NCI-H1436 (cell line): ENCODE data around the gene DLG2.
A peak's percentile ranks its signal among the peaks of the same experiment; 100 is the strongest.

Experiments
- DNase-seq: peaks from one replicate; lab custom pipeline; 2025; lab: John Stamatoyannopoulos, UW

DLG2 gene

DNA sequence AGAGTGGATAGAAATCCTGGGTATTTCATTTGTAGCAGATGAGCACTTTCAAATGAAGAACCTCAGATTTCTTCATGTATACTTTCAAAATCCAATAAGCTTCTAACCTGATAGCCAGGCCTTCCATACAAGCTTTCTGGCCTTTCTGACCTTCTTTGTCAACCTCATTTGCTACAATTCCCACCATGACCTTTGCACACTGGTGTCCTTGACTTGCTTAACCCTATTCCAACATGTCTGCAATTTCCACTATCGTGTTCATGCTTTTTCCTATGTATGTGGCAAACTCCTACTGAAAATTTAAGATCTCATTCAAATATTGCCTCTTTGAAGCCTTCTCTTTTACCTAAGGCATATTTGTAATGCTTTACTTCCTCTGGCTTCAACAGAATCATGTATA is 2098.9 kb downstream of the DLG2 start:
- no peak for DNase-seq

DNA sequence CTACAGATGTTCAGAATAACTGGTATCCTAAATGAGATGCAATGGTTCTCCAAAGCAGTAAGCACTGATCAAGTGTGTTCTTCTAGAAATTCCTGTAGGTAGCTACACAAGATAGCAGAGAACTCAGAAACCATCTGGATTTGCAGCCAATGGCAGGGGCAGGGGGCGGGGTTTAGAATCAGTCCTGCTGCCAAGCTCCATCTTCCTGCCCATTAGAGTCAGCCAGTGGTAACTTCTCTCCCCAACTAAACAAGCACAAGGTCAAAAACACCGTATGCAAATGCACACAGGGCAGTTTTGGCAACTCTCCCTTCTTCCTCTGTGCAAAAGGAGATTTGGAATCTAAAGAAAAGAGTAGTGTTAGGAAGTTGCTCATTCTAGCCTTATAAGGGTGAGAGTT is 2103.5 kb downstream of the DLG2 start:
- no peak for DNase-seq

DNA sequence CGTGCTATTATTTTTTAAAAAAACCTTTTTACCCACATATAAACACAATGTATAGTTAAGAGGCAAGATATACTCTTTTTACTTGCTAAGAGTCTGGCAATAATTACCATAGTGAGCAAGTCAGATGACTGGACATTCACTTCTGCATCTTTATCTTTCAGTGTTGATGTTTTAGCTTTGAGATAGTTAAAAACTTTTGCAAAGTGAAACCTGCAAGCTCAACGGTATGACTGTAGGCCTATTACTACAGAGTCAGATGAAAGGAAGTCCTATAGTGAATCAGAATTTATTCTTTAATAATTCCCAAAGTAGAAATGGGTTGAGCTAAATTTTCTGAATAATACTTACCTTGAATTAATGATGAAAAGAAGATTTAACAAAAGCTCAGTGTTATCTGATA is 2104.2 kb downstream of the DLG2 start:
- DNase-seq, result no peak

DNA sequence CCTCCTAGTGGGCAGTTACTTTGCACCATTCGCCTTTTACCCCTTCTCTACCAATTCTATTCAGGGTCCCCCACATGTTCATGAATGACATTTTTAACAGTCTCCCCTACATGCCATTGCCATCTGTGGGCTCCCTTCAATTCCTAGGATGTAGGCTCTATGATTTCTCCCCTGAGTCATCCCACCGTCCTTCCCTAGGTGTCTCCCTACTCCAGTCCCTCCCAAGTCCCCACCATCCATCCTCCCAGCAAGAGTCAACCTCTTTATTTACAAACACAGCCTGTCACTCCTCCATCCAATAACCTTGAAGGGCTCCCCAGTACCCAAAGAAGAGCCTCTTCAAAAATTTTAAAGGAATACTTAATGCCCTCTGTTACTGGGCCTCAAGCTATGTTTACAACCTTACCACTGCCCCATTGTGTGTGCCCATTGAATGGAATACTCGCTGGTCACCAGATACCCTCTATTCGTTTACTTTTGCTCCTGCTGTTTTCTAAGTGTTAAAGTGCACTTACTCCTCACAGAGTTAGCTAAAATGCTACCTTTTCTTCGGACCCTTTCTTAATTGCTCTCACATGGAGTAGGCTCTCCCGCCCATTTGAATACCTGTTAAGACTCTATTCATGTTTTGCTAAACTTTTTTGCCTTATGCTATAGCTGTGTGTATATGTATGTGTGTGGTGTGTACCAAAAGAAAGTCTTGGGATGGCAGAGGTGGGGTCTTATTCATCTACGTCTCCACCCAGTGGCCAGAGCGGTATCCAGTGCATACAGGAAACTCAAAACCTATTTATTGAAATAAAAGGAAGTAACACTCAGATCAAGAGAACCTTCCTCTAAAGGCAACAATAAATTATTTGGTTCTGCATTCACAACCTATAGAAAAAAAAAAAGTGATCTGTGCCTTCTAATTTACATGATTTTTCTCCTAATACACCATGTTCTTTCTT is 2105.2 kb downstream of the DLG2 start:
- DNase-seq, result no peak

DNA sequence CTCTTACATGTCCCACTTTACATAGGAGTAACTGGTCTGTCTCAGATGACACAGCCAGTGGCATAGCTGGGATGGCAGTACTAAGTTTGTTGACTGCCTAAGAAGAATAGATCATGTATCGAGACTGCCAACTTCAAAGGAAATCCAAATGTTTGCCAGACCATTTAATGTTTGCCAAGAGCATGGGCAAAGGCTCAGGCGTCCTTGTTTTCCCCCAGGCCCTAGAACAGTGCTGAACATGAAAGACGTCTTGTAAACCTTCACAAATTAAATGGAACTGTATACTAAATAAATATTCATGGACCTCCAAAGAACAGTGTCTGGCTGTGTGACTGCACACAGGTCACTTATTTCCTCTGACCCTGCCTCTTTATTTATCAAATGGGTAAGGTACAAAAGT is 2106.3 kb downstream of the DLG2 start:
- no peak for DNase-seq

DNA sequence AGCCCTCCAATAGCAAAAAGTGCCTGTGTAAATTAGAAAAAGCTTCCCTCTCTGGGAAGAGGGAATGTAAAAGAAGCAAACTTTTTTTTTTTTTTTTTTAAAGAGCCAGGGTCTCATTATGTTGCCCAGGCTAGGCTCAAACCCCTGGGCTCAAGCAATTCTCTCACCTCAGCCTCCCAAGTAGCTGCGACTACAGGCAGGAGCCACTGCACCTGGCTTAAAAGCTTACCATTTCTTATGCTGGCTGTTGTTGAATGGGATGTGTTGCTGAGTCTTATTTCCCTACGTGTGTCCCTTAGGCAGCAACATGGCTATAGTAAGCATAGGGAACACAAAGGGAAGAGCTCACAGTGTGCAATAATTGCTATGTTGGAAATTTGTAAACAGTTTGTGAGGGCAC is 2115.5 kb downstream of the DLG2 start:
- DNase-seq, result no peak

DNA sequence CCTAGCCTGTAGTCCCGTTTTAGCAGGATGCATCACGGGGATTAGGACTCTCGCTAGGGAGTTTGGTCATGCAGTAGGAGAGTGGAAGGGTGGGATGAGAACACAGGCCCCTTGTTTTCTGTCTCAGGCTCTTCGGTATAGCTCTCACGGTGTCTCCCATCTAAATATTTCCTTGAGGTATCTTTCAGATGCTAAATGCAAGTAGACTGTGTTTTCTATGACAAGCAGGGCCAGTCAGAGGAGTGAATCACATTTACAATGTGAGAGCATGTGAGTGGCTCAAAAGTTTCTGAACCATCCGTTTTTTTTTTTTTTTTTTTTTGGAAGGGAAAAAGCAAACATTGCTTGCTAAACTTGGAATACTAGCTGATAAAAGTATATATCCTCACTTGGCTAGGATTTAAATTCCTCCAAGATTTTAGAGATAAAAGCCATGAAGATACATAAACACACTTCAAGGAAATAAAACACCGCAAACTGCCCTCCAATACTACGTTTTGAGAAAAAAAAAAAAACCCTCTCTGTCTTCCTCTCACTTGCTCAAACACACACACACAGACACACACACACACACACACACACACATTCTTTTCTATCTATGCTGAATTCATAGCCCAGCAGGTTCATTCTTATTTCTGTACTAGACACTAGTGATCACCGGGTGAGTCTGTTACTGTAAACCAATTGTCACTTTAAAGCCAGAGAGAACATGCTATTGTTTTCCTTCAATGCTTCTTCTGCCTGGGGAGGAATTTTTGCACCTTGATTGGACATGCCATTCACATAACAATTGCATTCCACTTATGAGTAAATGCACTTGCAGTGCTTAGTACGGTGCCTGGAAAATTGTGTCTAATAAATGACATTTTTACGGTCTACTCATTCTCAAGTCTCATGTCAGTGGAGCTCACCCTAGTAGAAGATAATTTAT is 2116.3 kb downstream of the DLG2 start:
- no peak for DNase-seq

DNA sequence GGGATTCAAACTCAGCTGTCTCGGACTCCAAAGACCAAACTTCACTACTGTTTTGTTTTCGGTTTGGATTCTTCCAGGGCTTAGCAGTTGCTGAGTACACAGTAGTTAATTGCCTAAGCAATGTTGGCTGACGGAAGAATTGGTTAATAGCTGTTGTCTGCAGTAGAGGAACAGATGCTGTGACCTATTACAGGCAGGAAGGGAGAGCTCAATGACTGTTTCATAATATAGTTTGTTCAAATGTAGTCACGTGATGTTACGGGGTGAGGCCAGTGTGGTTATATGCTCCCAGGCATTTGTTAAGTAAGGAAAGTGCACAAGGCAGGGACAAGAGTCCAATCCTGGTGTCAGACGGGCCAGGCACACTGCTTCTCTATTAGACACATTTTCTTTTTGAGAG is 2118.3 kb downstream of the DLG2 start:
- DNase-seq, result peak; percentile 63

DNA sequence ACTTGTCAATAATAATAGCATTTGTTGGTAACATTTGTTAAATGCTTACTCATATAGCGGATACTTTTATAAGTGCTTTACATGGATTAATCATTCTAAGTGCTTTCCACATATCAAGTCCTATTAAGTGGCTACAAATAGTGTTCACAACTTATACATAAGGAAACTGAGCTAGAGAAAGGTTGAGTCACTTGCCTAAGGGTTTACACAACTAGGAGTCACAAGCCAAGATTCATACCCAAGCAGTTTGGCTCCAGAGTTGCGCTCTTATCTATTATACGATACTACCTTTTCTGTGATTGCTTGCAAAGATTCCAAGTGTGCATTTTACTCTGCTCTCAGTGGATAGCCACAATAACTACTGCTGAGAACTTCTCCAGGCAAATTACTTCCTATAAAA is 2125.1 kb downstream of the DLG2 start:
- no peak for DNase-seq

DNA sequence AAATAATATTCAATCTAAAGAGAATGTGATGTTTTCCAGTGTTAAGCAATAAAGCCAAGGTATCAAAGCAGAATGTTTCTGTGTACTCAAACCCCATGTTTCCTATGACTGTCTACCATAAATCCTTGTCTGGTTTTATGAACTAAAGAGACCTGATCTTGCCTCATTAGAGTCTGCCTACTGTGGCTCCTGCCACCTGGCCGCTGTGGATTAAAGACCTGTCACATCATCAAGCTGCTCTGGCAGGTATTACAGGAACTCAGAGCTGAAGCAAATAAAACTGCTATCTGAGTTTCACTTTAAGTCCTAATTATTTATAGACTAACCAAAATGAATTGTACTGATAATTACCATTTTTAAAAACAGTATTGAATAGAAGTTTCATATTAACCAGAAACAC is 2133.2 kb downstream of the DLG2 start:
- DNase-seq, result no peak

DNA sequence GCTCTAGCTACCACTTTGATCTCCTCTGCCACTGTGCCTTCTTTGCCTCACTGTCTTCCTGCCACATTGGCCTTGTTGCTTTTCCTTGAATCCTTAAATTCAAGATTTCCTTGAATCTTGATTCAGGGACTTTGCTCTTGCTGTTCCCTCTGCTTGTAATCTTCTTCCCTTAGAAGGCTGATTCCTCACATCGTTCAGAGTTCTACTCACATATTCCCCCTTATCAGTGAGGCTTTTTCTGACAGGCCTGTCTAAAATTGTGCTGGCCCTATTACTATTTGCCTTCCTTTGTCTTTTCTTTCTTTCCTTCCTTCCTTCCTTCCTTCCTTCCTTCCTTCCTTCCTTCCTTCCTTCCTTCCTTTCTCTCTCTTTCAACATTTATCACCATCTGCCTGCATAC is 2134.1 kb downstream of the DLG2 start:
- no peak for DNase-seq

DNA sequence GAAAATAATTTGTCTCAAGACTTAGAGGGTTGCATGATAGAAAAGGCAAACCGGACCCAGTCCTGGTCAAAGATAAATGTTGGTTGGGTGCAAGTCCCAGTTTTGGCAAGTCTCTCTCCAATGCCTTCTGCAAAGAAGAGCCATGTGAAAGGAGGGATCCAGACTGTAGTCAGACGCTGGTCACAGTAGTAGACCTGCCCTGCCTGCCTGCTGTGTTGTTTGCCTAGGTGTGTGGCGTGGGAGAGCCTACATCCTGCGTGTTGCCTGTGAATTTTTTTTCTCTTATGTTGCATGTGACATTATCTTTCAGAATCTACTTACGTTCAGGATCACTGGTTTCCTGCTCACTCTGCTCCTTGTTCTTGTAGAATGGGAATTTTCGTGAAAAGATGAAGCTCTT is 2143.3 kb downstream of the DLG2 start:
- no peak for DNase-seq

DNA sequence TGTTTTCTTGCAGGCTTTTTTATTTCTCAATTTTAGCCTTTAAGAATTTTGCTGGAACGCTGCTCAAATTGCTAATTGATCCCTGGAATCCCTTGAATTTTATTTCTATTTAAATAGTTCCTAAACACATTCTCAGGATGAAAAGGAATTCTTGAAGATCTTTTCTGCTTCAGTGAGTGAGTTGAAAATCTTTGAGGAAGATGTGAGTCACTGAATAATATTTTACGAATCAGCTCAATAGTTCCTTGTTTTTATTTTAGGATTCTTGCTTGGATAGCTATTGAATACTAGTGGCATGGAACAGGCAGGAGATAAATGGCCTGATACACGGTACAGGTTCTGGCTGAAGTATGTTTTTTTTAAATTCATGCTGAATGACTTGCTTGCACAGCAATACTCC is 2146.3 kb downstream of the DLG2 start:
- no peak for DNase-seq

DNA sequence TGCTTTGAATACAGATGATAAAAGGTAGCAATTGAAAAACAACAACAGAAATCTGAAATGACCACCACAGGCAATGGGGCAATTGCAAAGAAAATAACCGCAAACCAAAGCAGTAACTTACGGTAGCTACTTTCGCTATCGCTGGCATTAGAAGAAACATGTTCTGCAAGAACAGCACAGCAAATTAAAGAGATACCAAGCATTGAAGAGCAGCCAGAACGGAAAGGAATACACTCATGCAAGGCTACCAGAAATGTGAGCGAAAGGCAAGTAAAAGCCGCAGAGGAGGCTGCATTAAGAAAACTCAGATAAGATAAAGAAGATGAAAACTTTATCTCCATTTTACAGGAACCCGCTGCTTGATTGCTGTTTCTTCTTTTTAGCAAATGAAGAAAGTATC is 2146.9 kb downstream of the DLG2 start:
- no peak for DNase-seq

DNA sequence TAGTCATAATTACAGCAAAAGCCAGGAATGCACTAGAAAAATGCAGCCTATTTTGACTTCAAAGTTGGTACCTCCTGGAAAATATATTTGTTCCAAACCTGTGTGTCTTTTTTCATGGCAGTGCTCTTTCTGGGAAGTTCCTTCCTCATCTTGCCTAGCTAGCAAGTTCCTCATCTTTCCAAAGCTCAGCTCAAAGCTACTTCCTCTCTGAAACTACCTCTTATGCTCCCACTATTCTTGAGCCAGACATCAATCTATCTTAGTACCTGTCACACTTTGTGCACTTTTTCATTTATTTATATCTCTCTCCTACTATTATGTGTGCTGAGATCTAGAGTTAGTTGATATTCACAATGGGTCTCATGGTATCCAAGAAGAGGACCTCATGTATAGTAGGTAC is 2149.4 kb downstream of the DLG2 start:
- DNase-seq, result no peak

DNA sequence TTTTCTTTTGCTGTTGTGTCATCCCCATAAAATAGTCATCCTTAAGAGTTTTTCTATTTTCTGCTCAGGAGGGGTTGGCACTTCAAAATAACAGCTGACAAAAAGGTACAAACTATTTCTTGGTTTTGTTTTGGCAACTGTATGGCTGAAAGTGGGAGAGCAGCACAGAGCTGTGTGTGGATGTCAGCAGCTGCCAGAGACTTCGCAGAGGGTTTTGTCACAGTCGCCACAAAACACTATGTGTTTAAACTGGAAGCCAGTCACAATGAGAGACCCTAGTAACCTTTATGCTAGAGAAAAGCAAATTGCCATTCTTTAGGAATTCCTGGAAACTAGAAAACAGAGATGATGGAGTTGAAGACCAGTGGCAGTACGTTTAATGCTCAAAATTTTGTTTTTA is 2151.4 kb downstream of the DLG2 start:
- DNase-seq, result no peak

DNA sequence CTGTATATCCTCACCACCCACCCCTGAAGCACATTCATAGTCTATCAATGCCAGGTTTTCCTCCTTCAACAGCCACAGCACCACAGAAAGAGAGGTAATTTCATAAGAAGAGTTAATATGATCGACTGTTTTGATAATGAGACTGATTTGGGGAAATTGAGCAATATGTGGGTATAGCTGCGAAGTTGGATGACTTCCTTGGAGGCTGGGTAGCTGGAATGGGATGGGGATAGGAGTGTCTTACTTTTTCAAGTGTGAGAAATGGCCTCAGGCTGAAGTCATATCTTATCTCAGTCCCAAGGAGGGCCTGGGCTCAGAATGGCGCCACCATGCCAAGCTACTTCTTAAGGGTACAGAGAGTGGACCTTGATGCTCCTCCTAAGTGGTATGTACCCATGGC is 2153.4 kb downstream of the DLG2 start:
- DNase-seq, result no peak

DNA sequence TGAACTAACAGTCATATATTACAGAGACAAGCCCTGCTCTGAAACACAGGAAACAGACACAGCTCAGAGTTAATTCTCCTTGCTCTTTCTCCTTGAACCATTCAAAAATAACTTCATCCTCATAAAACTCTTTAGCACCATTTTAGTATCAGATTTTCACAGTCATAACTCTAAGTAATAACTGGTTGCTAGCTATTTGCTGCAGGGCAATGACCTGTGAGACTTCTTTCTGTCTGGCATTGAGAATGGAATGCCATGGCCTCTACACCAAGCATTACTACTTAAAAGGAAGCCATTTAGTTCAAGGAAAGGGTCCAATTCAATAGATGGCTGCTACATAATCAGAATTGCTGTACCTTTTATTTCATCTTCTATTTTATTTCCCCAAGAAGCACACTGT is 2154.3 kb downstream of the DLG2 start:
- DNase-seq, result no peak

DNA sequence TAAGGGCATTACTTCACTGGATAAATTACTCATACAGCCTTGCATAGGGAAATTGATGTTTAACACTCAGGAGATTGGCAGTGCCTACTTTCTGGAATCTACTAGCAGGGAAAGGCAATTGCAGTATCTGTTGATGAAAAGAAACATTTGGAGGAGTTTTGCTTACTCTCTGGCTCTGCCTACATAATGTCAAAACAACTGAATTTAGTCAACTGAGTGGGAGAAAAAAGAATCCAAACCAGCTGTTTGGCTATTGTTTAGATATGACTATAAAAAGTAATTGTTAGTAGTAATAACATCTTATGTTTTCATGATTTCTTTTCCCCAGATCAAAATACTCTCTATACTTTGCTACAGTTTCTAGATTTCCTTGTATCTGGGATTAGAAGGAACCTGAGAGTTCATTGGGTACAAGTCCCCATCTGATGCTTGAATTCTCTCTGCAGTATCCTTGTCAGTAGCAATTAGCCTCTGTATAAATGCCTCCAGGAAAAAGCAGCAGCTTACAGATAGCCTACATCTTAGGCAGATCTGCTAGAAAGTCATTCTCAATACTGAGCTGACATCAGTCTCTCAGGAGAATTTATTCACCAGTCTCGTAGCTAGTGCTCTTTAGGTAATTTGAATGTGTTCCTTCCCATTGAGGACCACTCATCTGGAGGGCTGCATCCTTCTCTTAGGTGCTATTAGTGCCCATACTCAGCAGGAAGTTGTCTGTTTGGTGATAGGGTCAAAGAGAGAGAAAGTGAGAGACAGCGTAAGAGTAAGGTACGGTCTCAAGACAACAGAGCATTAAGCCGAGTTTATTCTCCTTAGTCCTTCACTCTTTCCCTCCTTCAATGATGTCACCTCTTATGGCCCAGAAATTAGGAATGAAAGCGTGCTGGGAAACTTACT is 2155.1 kb downstream of the DLG2 start:
- DNase-seq, result peak; percentile 12

DNA sequence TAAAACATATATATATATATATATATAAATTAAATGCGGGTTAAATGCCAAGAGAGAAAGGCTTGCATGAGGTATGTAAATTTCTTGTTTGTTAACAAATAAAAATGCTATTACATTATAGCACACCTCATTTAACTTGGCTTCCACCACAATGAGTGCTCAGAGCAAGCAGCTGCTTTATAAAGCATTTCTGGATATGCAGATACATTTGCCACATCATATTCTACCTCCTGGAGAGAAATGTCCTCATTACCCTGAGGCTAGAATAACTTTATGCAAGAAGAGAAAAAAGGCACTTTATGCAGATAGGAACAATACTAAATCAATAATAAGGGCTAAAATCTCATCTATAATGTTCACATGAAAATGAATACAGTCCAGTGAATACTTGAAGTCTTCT is 2159.3 kb downstream of the DLG2 start:
- no peak for DNase-seq

DNA sequence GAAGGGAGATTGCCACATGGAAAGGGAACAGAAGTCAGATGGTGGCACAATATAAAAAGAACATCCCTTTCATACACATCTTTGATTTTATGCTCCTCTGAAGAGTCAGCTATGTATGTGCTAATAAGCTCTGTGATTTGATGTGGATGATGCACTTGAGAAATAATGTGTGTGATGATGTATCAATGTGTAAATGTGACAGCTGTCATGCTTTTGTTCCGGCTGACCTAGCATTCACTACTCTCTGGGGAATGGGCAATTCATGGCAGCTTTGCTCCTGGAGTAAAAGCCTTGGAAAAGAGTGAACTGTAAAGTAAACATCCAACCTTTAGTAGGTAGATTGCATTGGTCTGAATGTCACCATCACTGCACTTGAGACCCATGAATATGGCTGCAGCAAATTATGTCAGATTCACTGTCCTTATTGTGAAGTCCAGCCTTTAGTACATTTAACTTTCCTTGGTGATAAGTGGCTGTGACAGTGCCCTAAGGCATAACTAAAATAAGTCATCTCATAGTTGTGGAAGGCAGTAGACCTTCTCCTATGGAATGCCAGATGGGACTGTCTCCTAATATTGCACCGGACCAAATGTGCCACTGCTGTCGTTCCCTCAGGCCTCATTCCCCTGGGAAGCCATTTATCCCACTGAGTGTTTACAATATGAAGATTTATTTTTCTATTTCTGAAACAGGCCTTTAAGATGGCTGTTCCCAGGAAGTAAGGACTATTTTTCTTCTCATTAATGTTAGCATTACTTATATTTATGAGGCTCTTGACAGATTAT is 2162.8 kb downstream of the DLG2 start:
- DNase-seq, result peak; percentile 59
